IMR-90 (cell line): ENCODE measurements around the gene AGAP2. TPM values are rescaled to one million over a fixed set of nuclear protein-coding genes. Genes with fewer than 3 reads are reported as not detected.

Experiments used
- ATAC-seq: fragments of 200-7000 bp; cut with Tn5 transposase; 2 replicates; pipeline ENCODE4 v1.9.1; 2020; ENCODE audit warnings: low read depth, mild to moderate bottlenecking, moderate library complexity
- BruUV-seq: library from RNA; stranded (reverse); fragments of 400-500 nt; replicated peaks from 2 replicates; lab custom pipeline; 2021; lab: Mats Ljungman, UMichigan
- CTCF ChIA-PET: fragments of 300-600 bp; formaldehyde crosslinking; extraction: SDS; loops from one replicate; lab custom pipeline; 2021; ENCODE audit warnings: antibody characterized with exemption; lab: Yijun Ruan, JAX
- POLR2A ChIA-PET: fragments of 300-600 bp; sonication (Branson Sonifier 250); formaldehyde crosslinking; loops from one replicate; lab custom pipeline; 2022; ENCODE audit warnings: antibody characterized with exemption; ENCODE audit not compliant: unreplicated experiment; lab: Charles Lee
- DNase-seq: peaks from one replicate; pipeline ENCODE4 v3.0.0; 2013
- H2AFZ ChIP-seq: replicated peaks from 2 replicates; pipeline ENCODE3; 2013; ENCODE audit warnings: low read length, mild to moderate bottlenecking; ENCODE audit not compliant: poor library complexity
- H2AK5ac ChIP-seq: 2 replicates; pipeline ENCODE4 v1.6.1; 2013; ENCODE audit warnings: low read depth, low read length, inconsistent platforms
- H2AK9ac ChIP-seq: replicated peaks from 2 replicates; pipeline ENCODE3; 2013; ENCODE audit warnings: mild to moderate bottlenecking, low read depth, low read length, moderate library complexity; ENCODE audit not compliant: poor library complexity
- H2BK120ac ChIP-seq: 2 replicates; pipeline ENCODE4 v1.6.1; 2013; ENCODE audit warnings: low read depth, low read length, inconsistent platforms
- H2BK15ac ChIP-seq: 3 replicates; pipeline ENCODE4 v1.6.1; 2013; ENCODE audit warnings: low read depth, low read length, inconsistent platforms
- H2BK20ac ChIP-seq: 2 replicates; pipeline ENCODE4 v1.6.1; 2013; ENCODE audit warnings: low read depth, mild to moderate bottlenecking, inconsistent platforms, low read length, moderate library complexity
- H2BK5ac ChIP-seq: 2 replicates; pipeline ENCODE4 v1.6.1; 2013; ENCODE audit warnings: mild to moderate bottlenecking, low read depth, low read length, inconsistent platforms; ENCODE audit not compliant: poor library complexity, severe bottlenecking
- H3K14ac ChIP-seq: replicated peaks from 2 replicates; pipeline ENCODE4 v1.6.1; 2013; ENCODE audit warnings: low read depth, low read length, inconsistent platforms
- H3K18ac ChIP-seq: 2 replicates; pipeline ENCODE4 v1.6.1; 2013; ENCODE audit warnings: low read depth, low read length, control low read depth
- H3K23ac ChIP-seq: 2 replicates; pipeline ENCODE4 v1.6.1; 2013; ENCODE audit warnings: low read depth, low read length, inconsistent platforms
- H3K27ac ChIP-seq: 2 replicates; pipeline ENCODE4 v1.5.1; 2013; ENCODE audit warnings: mild to moderate bottlenecking, control low read depth, low read length; ENCODE audit not compliant: insufficient read depth
- H3K27me3 ChIP-seq: 2 replicates; pipeline ENCODE4 v1.6.1; 2013; ENCODE audit warnings: low read length; ENCODE audit not compliant: control insufficient read depth, insufficient read depth
- H3K36me3 ChIP-seq: 2 replicates; pipeline ENCODE4 v1.6.1; 2013; ENCODE audit warnings: low read length, mixed read lengths; ENCODE audit not compliant: control insufficient read depth, insufficient read depth
- H3K4ac ChIP-seq: 2 replicates; pipeline ENCODE4 v1.6.1; 2013; ENCODE audit warnings: low read depth, low read length, inconsistent platforms
- H3K4me1 ChIP-seq: 2 replicates; pipeline ENCODE4 v1.6.1; 2013; ENCODE audit warnings: low read length, mixed read lengths; ENCODE audit not compliant: control insufficient read depth, insufficient read depth
- H3K4me2 ChIP-seq: 2 replicates; pipeline ENCODE4 v1.6.1; 2013; ENCODE audit warnings: low read depth, mild to moderate bottlenecking, control low read depth, low read length, moderate library complexity
- H3K4me3 ChIP-seq: 2 replicates; pipeline ENCODE4 v1.5.1; 2013; ENCODE audit warnings: low read depth, mild to moderate bottlenecking, control low read depth, low read length, moderate library complexity; ENCODE audit not compliant: insufficient read depth
- H3K56ac ChIP-seq: 2 replicates; pipeline ENCODE4 v1.6.1; 2013; ENCODE audit warnings: low read length, inconsistent platforms; ENCODE audit not compliant: insufficient read depth; ENCODE audit errors: extremely low read depth
- H3K79me1 ChIP-seq, 2 experiments: 2 replicates each; pipeline ENCODE4 v1.6.1; 2013; ENCODE audit warnings: low read length in 2 of 2, inconsistent platforms in 1 of 2, low read depth in 1 of 2
- H3K9ac ChIP-seq: 2 replicates; pipeline ENCODE4 v1.6.1; 2013; ENCODE audit warnings: low read depth, low read length, control low read depth
- H3K9me1 ChIP-seq: 2 replicates; pipeline ENCODE4 v1.6.1; 2013; ENCODE audit warnings: low read length, inconsistent platforms; ENCODE audit not compliant: insufficient read depth
- H3K9me3 ChIP-seq: 2 replicates; pipeline ENCODE4 v1.6.1; 2013; ENCODE audit warnings: low read length; ENCODE audit not compliant: control insufficient read depth, insufficient read depth
- H4K20me1 ChIP-seq: 2 replicates; pipeline ENCODE4 v1.6.1; 2013; ENCODE audit warnings: low read length, inconsistent platforms; ENCODE audit not compliant: insufficient read depth
- H4K5ac ChIP-seq: 2 replicates; pipeline ENCODE4 v1.6.1; 2013; ENCODE audit warnings: mild to moderate bottlenecking, low read depth, low read length, control low read depth
- H4K8ac ChIP-seq, 2 experiments: 2 replicates each; pipeline ENCODE4 v1.6.1; 2013; ENCODE audit warnings: low read depth in 2 of 2, low read length in 2 of 2, control low read depth in 1 of 2, inconsistent platforms in 1 of 2
- H4K91ac ChIP-seq: 2 replicates; pipeline ENCODE4 v1.6.1; 2013; ENCODE audit warnings: low read depth, low read length, inconsistent platforms; ENCODE audit not compliant: insufficient read depth
- BHLHE40 ChIP-seq: fragments of 150-350 bp; IDR thresholded peaks from 2 replicates; pipeline ENCODE4 v1.6.1; 2016; ENCODE audit warnings: mild to moderate bottlenecking, low read depth, low read length
- CEBPB ChIP-seq: IDR thresholded peaks from 2 replicates; pipeline ENCODE4 v1.6.1; 2012; ENCODE audit warnings: low read depth, low read length, improper control_type of control experiment
- CHD1 ChIP-seq: IDR thresholded peaks from 2 replicates; pipeline ENCODE4 v1.6.1; 2012; ENCODE audit warnings: low read depth, low read length, improper control_type of control experiment
- CTCF ChIP-seq: conservative IDR thresholded peaks from 2 replicates; pipeline ENCODE4 v1.5.1; 2012; ENCODE audit warnings: mild to moderate bottlenecking, low read depth, low read length, improper control_type of control experiment
- FOS ChIP-seq: fragments of 150-350 bp; IDR thresholded peaks from 2 replicates; pipeline ENCODE4 v1.6.1; 2016; ENCODE audit warnings: low read depth, low read length
- MAFK ChIP-seq: IDR thresholded peaks from 2 replicates; pipeline ENCODE4 v1.6.1; 2012; ENCODE audit warnings: low read depth, low read length, improper control_type of control experiment
- MAZ ChIP-seq: IDR thresholded peaks from 2 replicates; pipeline ENCODE4 v1.6.1; 2012; ENCODE audit warnings: low read depth, mild to moderate bottlenecking, low read length, improper control_type of control experiment, moderate library complexity, borderline replicate concordance
- MXI1 ChIP-seq: IDR thresholded peaks from 2 replicates; pipeline ENCODE4 v1.6.1; 2012; ENCODE audit warnings: low read depth, mild to moderate bottlenecking, low read length, moderate library complexity, borderline replicate concordance
- NFE2L2 ChIP-seq: fragments of 150-350 bp; IDR thresholded peaks from 2 replicates; pipeline ENCODE4 v1.6.1; 2016; ENCODE audit warnings: low read depth, mild to moderate bottlenecking, low read length
- POLR2A ChIP-seq: IDR thresholded peaks from 2 replicates; pipeline ENCODE4 v1.6.1; 2012; ENCODE audit warnings: mild to moderate bottlenecking, low read depth, low read length
- RAD21 ChIP-seq: IDR thresholded peaks from 2 replicates; pipeline ENCODE4 v1.6.1; 2012; ENCODE audit warnings: low read length, improper control_type of control experiment
- RCOR1 ChIP-seq: IDR thresholded peaks from 2 replicates; pipeline ENCODE4 v1.6.1; 2012; ENCODE audit warnings: mild to moderate bottlenecking, low read length, improper control_type of control experiment; ENCODE audit not compliant: insufficient replicate concordance
- RFX5 ChIP-seq: IDR thresholded peaks from 2 replicates; pipeline ENCODE4 v1.8.0; 2012; ENCODE audit warnings: low read depth, mild to moderate bottlenecking, low read length, moderate library complexity
- SMC3 ChIP-seq: fragments of 150-350 bp; IDR thresholded peaks from 2 replicates; pipeline ENCODE4 v1.6.1; 2016; ENCODE audit warnings: low read depth, mild to moderate bottlenecking, antibody characterized with exemption, low read length, moderate library complexity
- WGBS, 2 experiments: methylation state at CpG; one replicate each; pipeline versions ENCODE4 v1.1.5 to v1.1.7; 2013; ENCODE audit warnings: missing lambda C conversion rate in 2 of 2; ENCODE audit not compliant: insufficient read length in 1 of 2; ENCODE audit errors: extremely low coverage in 2 of 2; 5-methylcytosine and 5-hydroxymethylcytosine counted together
- dilution Hi-C: fragments of 300-500 bp; cut with HindIII; formaldehyde crosslinking; loops from one replicate; pipeline ENCODE4 v1.14.3; 2018; ENCODE audit warnings: low sequenced_read_pairs; ENCODE audit not compliant: unreplicated experiment
- in situ Hi-C: fragments of 300-500 bp; cut with MboI; formaldehyde crosslinking; loops from 3 replicates; pipeline ENCODE4 v1.14.3; 2019; ENCODE audit warnings: low sequenced_read_pairs, inconsistent platforms, mixed read lengths
- intact Hi-C: fragments of 100-400 bp; cut with micrococcal nuclease; formaldehyde crosslinking; loops from 2 replicates; pipeline ENCODE4 v1.10.0; 2022
- polyA plus RNA-seq, 3 experiments: library from polyadenylated mRNA; depleted of rRNA; stranded (reverse); fragments of >200 nt; gene quantifications; 2 replicates each; pipeline ENCODE4 v1.2.3, GENCODE V29; 2012; ENCODE audit warnings: low replicate concordance in 1 of 3
- total RNA-seq: library from RNA; depleted of rRNA; stranded (reverse); fragments of >200 nt; gene quantifications from 2 replicates; pipeline ENCODE4 v1.2.3, GENCODE V29; 2012
- TF ChIP-seq, protein P1 (sequence below): fragments of 150-350 bp; IDR thresholded peaks from 2 replicates; pipeline ENCODE4 v1.6.1; 2017; ENCODE audit warnings: mild to moderate bottlenecking, antibody characterized with exemption, low read length, low read depth
- TF ChIP-seq, protein P2 (sequence below): fragments of 150-350 bp; IDR thresholded peaks from 2 replicates; pipeline ENCODE4 v1.6.1; 2016; ENCODE audit warnings: low read depth, mild to moderate bottlenecking, low read length, moderate library complexity, borderline replicate concordance

AGAP2 gene
- total and polyA plus RNA-seq, 2 of the 4 experiments (the other 2 are of a cell fraction), result 0.03 to 0.18 TPM

DNA sequence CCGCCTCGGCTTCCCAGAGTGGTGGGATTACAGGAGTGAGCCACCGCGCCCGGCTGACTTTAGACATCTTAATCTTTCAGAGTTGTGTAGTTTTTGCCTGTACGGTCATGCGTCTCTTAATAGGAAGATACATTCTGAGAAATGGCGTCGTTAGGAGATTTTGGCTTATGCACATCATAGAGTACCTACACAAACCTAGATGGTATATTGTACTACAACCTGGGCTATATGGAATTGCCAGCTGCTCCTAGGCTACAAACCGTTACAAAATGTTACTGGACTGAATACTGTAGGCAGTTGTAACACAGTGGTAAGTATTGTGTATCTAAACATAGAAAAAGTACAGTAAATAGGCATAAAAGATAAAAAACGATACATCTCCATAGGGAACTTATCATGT, 45.3 kb upstream of the AGAP2 start:
- no TSS peak for BruUV-seq
- dilution Hi-C loops, result no loop called here
- H2AK5ac ChIP-seq, result no peak overlapping the region
- no peak for DNase-seq
- H2AFZ ChIP-seq, result no peak overlapping the region
- peaks cover 14% of the 10 kb centered on the region for H3K36me3 ChIP-seq
- H3K4me3 ChIP-seq, result no peak overlapping the region
- no peak for TF ChIP-seq POLR2A
- no peak for TF ChIP-seq CHD1
- no peak for TF ChIP-seq BHLHE40
- no peak for TF ChIP-seq MAFK
- no peak for TF ChIP-seq FOS
- no peak for TF ChIP-seq MXI1
- TF ChIP-seq, protein P1, sequence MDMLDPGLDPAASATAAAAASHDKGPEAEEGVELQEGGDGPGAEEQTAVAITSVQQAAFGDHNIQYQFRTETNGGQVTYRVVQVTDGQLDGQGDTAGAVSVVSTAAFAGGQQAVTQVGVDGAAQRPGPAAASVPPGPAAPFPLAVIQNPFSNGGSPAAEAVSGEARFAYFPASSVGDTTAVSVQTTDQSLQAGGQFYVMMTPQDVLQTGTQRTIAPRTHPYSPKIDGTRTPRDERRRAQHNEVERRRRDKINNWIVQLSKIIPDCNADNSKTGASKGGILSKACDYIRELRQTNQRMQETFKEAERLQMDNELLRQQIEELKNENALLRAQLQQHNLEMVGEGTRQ, result no peak
- no peak for TF ChIP-seq NFE2L2
- TF ChIP-seq, protein P2, sequence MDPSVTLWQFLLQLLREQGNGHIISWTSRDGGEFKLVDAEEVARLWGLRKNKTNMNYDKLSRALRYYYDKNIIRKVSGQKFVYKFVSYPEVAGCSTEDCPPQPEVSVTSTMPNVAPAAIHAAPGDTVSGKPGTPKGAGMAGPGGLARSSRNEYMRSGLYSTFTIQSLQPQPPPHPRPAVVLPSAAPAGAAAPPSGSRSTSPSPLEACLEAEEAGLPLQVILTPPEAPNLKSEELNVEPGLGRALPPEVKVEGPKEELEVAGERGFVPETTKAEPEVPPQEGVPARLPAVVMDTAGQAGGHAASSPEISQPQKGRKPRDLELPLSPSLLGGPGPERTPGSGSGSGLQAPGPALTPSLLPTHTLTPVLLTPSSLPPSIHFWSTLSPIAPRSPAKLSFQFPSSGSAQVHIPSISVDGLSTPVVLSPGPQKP, result no peak
- no peak for TF ChIP-seq RAD21
- TF ChIP-seq CEBPB, result no peak
- TF ChIP-seq SMC3, result no peak
- TF ChIP-seq RCOR1, result no peak
- no peak for TF ChIP-seq CTCF
- TF ChIP-seq MAZ, result no peak
- no peak for TF ChIP-seq RFX5
- no peaks in the 10 kb centered on the region for H3K9me1 ChIP-seq
- H2AK9ac ChIP-seq, result no peak overlapping the region
- H2BK20ac ChIP-seq, result no peak overlapping the region
- no peak overlapping the region for H2BK5ac ChIP-seq
- no peak overlapping the region for H4K5ac ChIP-seq
- no peak overlapping the region for H3K14ac ChIP-seq
- no peak overlapping the region for H3K23ac ChIP-seq
- H3K27ac ChIP-seq, result no peak overlapping the region
- no peak overlapping the region for H2BK120ac ChIP-seq
- intact Hi-C loops, result no loop called here
- in situ Hi-C loops, result no loop called here
- WGBS, 2 experiments, result no CpG with 5 or more reads among the region's 11 CpGs
- 0 out of 2 replicates have a peak, but pooled peaks cover 2% of the 10 kb centered on the region for H3K4me1 ChIP-seq
- ChIA-PET POLR2A (no interaction called here), CTCF (no interaction called here)
- no peaks in the 10 kb centered on the region for H3K27me3 ChIP-seq
- H4K8ac ChIP-seq, result no peak overlapping the region
- H3K4ac ChIP-seq, result no peak overlapping the region
- no peak overlapping the region for H3K9ac ChIP-seq
- ATAC-seq, result no peak
- H4K20me1 ChIP-seq, result no peaks in the 10 kb centered on the region
- H4K91ac ChIP-seq, result no peak overlapping the region
- no peak overlapping the region; the same call in 1 of the 2 replicates for H3K4me2 ChIP-seq
- no peak overlapping the region for H2BK15ac ChIP-seq
- H3K56ac ChIP-seq, result no peak overlapping the region
- no peaks in the 10 kb centered on the region for H3K9me3 ChIP-seq
- H3K79me1 ChIP-seq, result peaks cover 14 to 24% of the 10 kb centered on the region in 2 experiments; a peak in 3 of 4 replicates
- H3K18ac ChIP-seq, result no peak overlapping the region
